HS-5 (cell line): Measurements from ENCODE around the gene MOCS1.

Experiments used
- DNase-seq: peaks from one replicate; pipeline ENCODE4 v3.0.0-alpha.2; 2012; ENCODE audit warnings: low read depth

MOCS1 gene

GRCh38 chr6:39948199-39948791 lies 14.0 kb upstream of the MOCS1 start:
- no peak for DNase-seq

GRCh38 chr6:39947611-39948068 lies 13.4 kb upstream of the MOCS1 start:
- DNase-seq: no peak

GRCh38 chr6:39945626-39946025 lies 11.4 kb upstream of the MOCS1 start:
- DNase-seq: no peak

GRCh38 chr6:39942903-39943580 lies 8.8 kb upstream of the MOCS1 start:
- no peak for DNase-seq

- DNase-seq: no peak
Observed at GRCh38 chr6:39941820-39942219, 7.6 kb upstream of the MOCS1 start.

- no peak for DNase-seq
Observed at GRCh38 chr6:39941138-39941537, 6.9 kb upstream of the MOCS1 start.

- no peak for DNase-seq
Observed at GRCh38 chr6:39938773-39939654, 4.8 kb upstream of the MOCS1 start.

GRCh38 chr6:39937686-39938333 lies 3.5 kb upstream of the MOCS1 start:
- no peak for DNase-seq

- no peak for DNase-seq
Observed at GRCh38 chr6:39936857-39937256, 2.6 kb upstream of the MOCS1 start.

GRCh38 chr6:39935241-39935640 lies 979 bp upstream of the MOCS1 start:
- DNase-seq: no peak

- DNase-seq: no peak
Observed at GRCh38 chr6:39933669-39934130, 562 bp downstream of the MOCS1 start.

GRCh38 chr6:39932386-39932910 lies 1.8 kb downstream of the MOCS1 start:
- no peak for DNase-seq

- no peak for DNase-seq
Observed at GRCh38 chr6:39931607-39932006, 2.7 kb downstream of the MOCS1 start.

GRCh38 chr6:39930540-39930939 lies 3.7 kb downstream of the MOCS1 start:
- no peak for DNase-seq

- DNase-seq: no peak
Observed at GRCh38 chr6:39929733-39930461, 4.4 kb downstream of the MOCS1 start.

- no peak for DNase-seq
Observed at GRCh38 chr6:39929039-39929732, 5.1 kb downstream of the MOCS1 start.

- no peak for DNase-seq
Observed at GRCh38 chr6:39927159-39927558, 7.1 kb downstream of the MOCS1 start.

- no peak for DNase-seq
Observed at GRCh38 chr6:39926668-39927067, 7.6 kb downstream of the MOCS1 start.

- DNase-seq: no peak
Observed at GRCh38 chr6:39925931-39926290, 8.4 kb downstream of the MOCS1 start.

- DNase-seq: no peak
Observed at GRCh38 chr6:39925191-39925930, 8.9 kb downstream of the MOCS1 start.
